Prostate gland (tissue), 2 donors: ENCODE measurements around the gene PSME1. TPM values are rescaled to one million over a fixed set of nuclear protein-coding genes. Genes with fewer than 3 reads are reported as not detected.

Experiments used
- DNase-seq: peaks from one replicate; pipeline ENCODE4 v3.0.0-alpha.2; 2019; ENCODE audit warnings: low spot score
- H3K27ac ChIP-seq, 2 donors: fragments of 200-600 bp; sonication (generic); 2 replicates each; pipeline ENCODE4 v1.5.1; 2017 to 2019
- H3K27me3 ChIP-seq: fragments of 200-600 bp; sonication (generic); replicated peaks from 2 replicates; pipeline ENCODE4 v1.5.1; 2019; ENCODE audit not compliant: insufficient read depth
- H3K36me3 ChIP-seq, 2 donors: fragments of 200-600 bp; sonication (generic); 1 replicate in 1 of 2; 2 replicates in 1 of 2; pipeline versions ENCODE4 v1.5.1 to v1.8.1; 2017 to 2019
- H3K4me1 ChIP-seq: fragments of 200-600 bp; sonication (generic); replicated peaks from 2 replicates; pipeline ENCODE4 v1.5.1; 2019
- H3K4me3 ChIP-seq, 2 donors: fragments of 200-600 bp; sonication (generic); 2 replicates each; pipeline ENCODE4 v1.5.1; 2017 to 2019
- H3K9me3 ChIP-seq: fragments of 200-600 bp; sonication (generic); 2 replicates; pipeline ENCODE4 v1.5.1; 2017
- POLR2A ChIP-seq: fragments of 450-650 bp; IDR thresholded peaks from one replicate; pipeline ENCODE4 v1.6.1; 2016; ENCODE audit warnings: antibody characterized with exemption, mild to moderate bottlenecking
- POLR2AphosphoS5 ChIP-seq: sonication (generic); formaldehyde crosslinking; IDR thresholded peaks from one replicate; pipeline ENCODE4 v1.6.1; 2017; ENCODE audit warnings: antibody characterized with exemption
- WGBS: methylation state at CpG from one replicate; pipeline ENCODE4 v1.1.5; 2018; 5-methylcytosine and 5-hydroxymethylcytosine counted together
- intact Hi-C: fragments of 100-400 bp; cut with DNase I; formaldehyde crosslinking; loops from one replicate; pipeline ENCODE4 v1.14.2; 2022
- total RNA-seq, 2 donors: library from RNA; depleted of rRNA; stranded (reverse); fragments of >200 nt; gene quantifications; one replicate each; pipeline ENCODE4 v1.1.0, GENCODE V29; 2016
- TF ChIP-seq, protein P1 (sequence below), 4 experiments: fragments of 200-600 bp in 2 of 4; fragments of 450-650 bp in 2 of 4; sonication (generic) in 2 of 4; IDR thresholded peaks; 1 replicate in 3 of 4; 2 replicates in 1 of 4; pipeline ENCODE4 v1.5.1; 2016 to 2019; ENCODE audit warnings: antibody characterized with exemption in 4 of 4, mild to moderate bottlenecking in 2 of 4, moderate library complexity in 2 of 4

PSME1 gene
- total RNA-seq: 100 to 1,000 TPM in 1 of 2 donors, 10 to 100 TPM in 1; 85.4 to 213 TPM

DNA sequence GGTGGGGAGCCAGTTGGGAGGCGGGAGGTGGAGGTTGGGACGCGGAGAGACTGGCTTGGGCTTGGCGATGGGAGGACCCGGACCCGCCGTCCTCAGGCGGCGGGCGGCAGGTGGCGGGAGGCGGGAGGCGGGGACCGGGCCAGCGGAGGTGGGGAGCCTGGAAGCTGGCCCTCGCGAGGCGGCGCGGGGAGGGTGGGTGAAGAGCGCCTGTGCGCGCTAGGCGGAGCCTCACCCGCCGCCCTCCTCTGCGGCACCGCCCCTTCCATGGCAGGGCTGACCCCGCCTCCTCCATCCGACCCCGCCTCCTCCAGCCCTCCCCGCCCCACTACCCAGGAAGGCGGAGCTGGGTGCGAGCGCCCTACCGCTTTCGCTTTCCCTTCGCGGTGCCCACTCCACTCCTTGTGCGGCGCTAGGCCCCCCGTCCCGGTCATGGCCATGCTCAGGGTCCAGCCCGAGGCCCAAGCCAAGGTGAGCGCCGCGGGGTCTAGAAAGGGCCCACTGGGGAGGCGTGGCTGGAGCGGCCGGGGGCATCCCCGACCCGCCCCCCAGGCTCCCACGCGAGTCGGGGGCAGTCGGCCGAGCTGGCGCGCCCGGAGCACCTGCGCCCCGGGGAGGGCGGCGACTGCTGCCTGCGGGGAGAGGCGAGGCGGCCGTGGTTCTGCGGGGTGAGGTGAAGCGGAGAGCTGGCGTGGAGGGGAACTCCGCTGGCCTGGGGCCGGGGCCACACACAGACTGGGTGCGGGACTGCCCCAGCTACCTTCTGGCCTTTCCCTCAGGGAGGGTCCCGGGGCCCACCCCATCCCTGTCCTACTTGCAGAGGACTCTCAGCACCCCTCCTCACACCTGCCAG is at the start of gene PSME1:
Gene PSME1 (plus strand): TSS at position 361 of the 850 bp plus-strand sequence. CDS start 69 bp downstream, at position 430.
- Histone ChIP-seq H3K27me3 (no peaks in the 10 kb centered on the region), H3K9me3 (no peaks in the 10 kb centered on the region), H3K36me3 (peaks cover 3% of the 10 kb centered on the region in 2 donors), H3K4me1 (peaks cover 8% of the 10 kb centered on the region), H3K27ac (peak within 1 kb of the TSS; percentile 93 to 97), H3K4me3 (peak within 1 kb of the TSS; percentile 90 to 98)
- peak; percentile 93 for DNase-seq
- intact Hi-C loops: no loop called here
- under 1% methylated on average over 74 of the region's 75 CpGs for WGBS
- peak; percentile 87 for TF ChIP-seq POLR2AphosphoS5
- peak; percentile 78 for TF ChIP-seq POLR2A
- TF ChIP-seq, protein P1, sequence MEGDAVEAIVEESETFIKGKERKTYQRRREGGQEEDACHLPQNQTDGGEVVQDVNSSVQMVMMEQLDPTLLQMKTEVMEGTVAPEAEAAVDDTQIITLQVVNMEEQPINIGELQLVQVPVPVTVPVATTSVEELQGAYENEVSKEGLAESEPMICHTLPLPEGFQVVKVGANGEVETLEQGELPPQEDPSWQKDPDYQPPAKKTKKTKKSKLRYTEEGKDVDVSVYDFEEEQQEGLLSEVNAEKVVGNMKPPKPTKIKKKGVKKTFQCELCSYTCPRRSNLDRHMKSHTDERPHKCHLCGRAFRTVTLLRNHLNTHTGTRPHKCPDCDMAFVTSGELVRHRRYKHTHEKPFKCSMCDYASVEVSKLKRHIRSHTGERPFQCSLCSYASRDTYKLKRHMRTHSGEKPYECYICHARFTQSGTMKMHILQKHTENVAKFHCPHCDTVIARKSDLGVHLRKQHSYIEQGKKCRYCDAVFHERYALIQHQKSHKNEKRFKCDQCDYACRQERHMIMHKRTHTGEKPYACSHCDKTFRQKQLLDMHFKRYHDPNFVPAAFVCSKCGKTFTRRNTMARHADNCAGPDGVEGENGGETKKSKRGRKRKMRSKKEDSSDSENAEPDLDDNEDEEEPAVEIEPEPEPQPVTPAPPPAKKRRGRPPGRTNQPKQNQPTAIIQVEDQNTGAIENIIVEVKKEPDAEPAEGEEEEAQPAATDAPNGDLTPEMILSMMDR (IDR thresholded peaks at IDR 0.05): peak in 2 of 4 experiments; percentile 16 to 23

DNA sequence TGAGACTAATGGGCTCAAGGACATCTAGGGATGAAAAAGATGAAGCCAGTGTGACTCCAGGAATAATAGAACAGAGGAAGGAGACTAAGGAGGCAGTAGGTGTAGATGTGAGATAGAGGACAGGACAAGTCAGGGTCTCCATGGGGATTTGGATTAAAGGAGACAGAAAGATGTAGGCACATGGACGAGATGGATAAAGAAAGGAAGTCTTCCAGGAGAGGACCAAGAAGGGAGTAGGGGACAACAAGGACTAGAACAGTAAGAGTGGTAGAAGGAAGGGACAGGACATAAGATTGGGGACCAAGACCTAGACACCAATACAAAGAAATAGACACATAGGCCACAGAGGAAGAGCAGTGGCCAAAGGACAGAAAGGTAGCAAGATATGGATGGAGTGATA is 49.0 kb upstream of the PSME1 start:
- intact Hi-C loops: no loop called here
- no peaks in the 10 kb centered on the region for H3K9me3 ChIP-seq
- 97% methylated on average over 1 of the region's 1 CpG for WGBS
- H3K27me3 ChIP-seq: no peaks in the 10 kb centered on the region
- no peak for DNase-seq
- no peaks in the 10 kb centered on the region for H3K36me3 ChIP-seq
- no peak overlapping the region for H3K4me3 ChIP-seq
- no peaks in the 10 kb centered on the region for H3K4me1 ChIP-seq
- no peak overlapping the region for H3K27ac ChIP-seq
- TF ChIP-seq POLR2AphosphoS5: no peak
- TF ChIP-seq, protein P1 (IDR thresholded peaks at IDR 0.05): no peak

DNA sequence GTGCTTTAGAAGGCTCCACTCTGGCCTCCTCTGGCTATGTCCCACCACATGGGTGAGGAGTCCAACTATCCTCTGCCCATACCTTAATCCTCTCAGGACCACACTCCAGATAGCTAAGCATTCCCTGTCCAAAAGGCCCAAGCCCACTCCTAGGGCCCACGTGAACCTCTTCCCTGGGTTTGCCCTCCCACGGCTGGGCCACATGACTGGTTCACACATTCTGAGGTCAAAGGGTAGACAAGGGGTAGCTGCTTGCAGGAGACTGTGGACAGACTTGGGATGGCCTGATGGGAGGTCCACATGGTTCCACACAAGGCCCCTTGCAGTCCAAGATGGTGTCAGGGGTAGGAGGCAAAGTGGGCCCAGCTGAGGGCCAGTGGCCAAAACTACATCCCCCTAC is 47.9 kb upstream of the PSME1 start:
- intact Hi-C loops: no loop called here
- no peaks in the 10 kb centered on the region for H3K36me3 ChIP-seq
- WGBS: 88% methylated on average over 2 of the region's 2 CpGs
- H3K27ac ChIP-seq: no peak overlapping the region
- DNase-seq: no peak
- H3K4me3 ChIP-seq: no peak overlapping the region
- H3K4me1 ChIP-seq: no peaks in the 10 kb centered on the region
- H3K9me3 ChIP-seq: no peaks in the 10 kb centered on the region
- H3K27me3 ChIP-seq: no peaks in the 10 kb centered on the region
- TF ChIP-seq POLR2AphosphoS5: no peak
- TF ChIP-seq, protein P1 (IDR thresholded peaks at IDR 0.05): no peak
- no peak for TF ChIP-seq POLR2A

DNA sequence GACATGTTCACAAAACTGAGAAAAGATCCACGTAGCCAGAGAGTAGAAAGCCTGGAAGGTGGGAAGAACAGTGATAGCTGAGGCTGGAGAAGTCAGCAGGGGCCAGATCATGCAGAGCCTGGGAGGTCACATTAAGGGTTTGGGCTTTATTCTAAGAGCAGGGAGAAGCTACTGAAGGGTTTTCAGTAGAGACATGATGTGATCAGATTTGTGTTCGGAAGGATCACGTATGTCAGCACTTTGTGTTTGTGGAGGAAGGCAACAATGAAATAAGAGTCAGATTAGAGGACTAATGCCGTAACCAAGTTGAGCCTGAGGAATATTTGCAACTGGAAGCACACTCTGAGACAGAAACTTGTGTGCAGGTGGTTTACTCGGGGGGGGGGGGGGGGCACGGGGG is 46.1 kb upstream of the PSME1 start:
- H3K9me3 ChIP-seq: no peaks in the 10 kb centered on the region
- no peaks in the 10 kb centered on the region for H3K27me3 ChIP-seq
- intact Hi-C loops: loop anchor here (2.0 to 5.0 kb wide), 3 partner anchors 31 to 1588 kb away; no protein-coding TSS in a partner anchor
- H3K4me1 ChIP-seq: no peaks in the 10 kb centered on the region
- no peak overlapping the region for H3K4me3 ChIP-seq
- no peak for DNase-seq
- H3K27ac ChIP-seq: no peak overlapping the region
- no peaks in the 10 kb centered on the region for H3K36me3 ChIP-seq
- WGBS: 84% methylated on average over 6 of the region's 6 CpGs
- TF ChIP-seq, protein P1 (IDR thresholded peaks at IDR 0.05): no peak
- TF ChIP-seq POLR2A: no peak
- no peak for TF ChIP-seq POLR2AphosphoS5

DNA sequence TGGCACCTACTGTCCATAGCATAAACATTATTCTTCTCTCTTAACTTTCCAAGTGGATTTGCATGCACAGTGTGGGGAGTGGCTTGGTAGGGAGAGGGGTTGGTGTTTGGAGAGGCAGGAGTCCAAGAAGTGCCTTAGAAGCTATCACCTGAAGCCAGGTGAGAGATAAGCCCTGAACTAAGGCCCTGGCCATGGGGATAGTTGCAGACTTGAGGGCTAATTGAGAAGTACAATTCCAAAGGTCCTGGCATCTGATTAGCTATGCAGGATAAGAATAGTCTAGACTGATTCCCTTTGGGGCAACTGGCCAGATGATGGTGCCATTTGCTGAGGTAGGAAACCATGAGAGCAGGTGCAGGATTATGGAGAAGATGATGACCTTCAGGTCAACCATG is 43.9 kb upstream of the PSME1 start:
- no peak for TF ChIP-seq POLR2AphosphoS5
- TF ChIP-seq, protein P1 (IDR thresholded peaks at IDR 0.05): no peak
- TF ChIP-seq POLR2A: no peak
- no peak for DNase-seq
- Histone ChIP-seq H3K27ac (no peak overlapping the region), H3K27me3 (no peaks in the 10 kb centered on the region), H3K36me3 (no peaks in the 10 kb centered on the region), H3K4me3 (no peak overlapping the region), H3K9me3 (no peaks in the 10 kb centered on the region), H3K4me1 (no peaks in the 10 kb centered on the region)
- intact Hi-C loops: loop anchor here (5.0 kb wide), 2 partner anchors 80 to 1590 kb away; no protein-coding TSS in a partner anchor
